GM11168 (cell line): ENCODE measurements around the gene ANKHD1.

Experiments
- in situ Hi-C: fragments of 300-500 bp; cut with MboI; formaldehyde crosslinking; loops from one replicate; pipeline ENCODE4 v1.12.0; 2022; ENCODE audit warnings: low sequenced_read_pairs; ENCODE audit not compliant: unreplicated experiment

The ANKHD1 gene

DNA sequence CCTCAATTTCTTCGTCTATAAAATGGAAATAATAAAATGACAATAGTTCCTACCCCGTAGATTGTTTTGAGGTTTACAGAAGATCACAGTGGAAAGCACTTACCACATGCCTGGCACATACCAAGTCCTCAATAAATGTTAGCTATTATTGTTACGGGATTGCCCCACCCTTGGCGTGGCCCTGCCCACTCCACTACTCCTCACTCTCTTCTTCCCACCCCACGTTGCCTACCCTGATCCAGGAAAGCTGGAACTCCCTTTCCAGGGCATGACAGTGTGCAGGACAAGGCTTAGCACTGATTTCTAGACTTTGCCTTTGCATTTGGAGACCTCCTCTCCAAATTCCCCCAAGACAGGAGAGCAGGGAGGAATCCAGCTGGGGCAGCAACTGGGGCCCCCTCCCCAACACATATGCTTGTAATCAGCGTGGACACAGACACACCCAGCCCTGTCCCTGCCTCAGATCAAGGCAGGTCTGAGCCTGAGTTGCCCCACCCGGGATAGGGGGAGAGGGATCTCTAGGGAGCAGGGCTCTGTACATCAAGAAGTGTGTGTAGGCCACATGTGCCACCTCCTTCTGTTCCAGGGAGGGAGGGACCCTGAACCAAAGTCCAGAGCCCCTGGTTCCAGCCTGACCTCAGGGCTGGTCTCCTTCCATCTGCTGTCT, 34.9 kb upstream of the ANKHD1 start:
- in situ Hi-C loops: loop anchor here (10.0 kb wide), 1 partner anchor 348 kb away; no protein-coding TSS in a partner anchor

DNA sequence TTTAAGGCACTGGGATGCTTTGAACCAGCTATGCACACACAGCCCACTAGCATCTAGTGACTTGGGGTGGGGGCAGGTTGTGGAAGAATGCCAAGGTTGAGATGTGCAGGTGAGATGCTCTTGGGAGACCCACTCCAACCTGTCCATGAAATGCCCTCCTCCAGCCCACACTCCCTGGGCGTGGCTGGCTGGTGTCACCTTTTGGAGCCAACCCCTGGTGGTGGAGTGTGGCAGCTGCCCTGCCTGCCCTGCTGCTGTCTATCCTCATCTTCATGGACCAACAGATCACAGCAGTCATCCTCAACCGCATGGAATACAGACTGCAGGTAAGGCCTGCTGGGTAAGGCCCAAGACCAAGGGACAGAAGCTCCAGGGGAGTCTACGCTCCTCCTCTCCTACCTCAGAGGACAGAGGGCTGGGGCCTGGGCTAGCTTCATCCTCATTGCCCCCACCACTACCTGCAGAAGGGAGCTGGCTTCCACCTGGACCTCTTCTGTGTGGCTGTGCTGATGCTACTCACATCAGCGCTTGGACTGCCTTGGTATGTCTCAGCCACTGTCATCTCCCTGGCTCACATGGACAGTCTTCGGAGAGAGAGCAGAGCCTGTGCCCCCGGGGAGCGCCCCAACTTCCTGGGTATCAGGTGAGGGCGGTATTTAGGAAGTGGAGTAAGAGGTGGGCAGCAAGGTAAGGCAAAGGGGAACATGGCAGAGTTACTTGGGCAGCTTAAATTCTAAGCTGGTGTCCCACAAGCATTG, 34.2 kb upstream of the ANKHD1 start:
- in situ Hi-C loops: loop anchor here (10.0 kb wide), 1 partner anchor 347 kb away; no protein-coding TSS in a partner anchor

GRCh38 chr5:140371356-140372151, 30.1 kb upstream of the ANKHD1 start:
- in situ Hi-C loops: no loop called here

GRCh38 chr5:140372971-140373487, 28.6 kb upstream of the ANKHD1 start:
- in situ Hi-C loops: no loop called here

DNA sequence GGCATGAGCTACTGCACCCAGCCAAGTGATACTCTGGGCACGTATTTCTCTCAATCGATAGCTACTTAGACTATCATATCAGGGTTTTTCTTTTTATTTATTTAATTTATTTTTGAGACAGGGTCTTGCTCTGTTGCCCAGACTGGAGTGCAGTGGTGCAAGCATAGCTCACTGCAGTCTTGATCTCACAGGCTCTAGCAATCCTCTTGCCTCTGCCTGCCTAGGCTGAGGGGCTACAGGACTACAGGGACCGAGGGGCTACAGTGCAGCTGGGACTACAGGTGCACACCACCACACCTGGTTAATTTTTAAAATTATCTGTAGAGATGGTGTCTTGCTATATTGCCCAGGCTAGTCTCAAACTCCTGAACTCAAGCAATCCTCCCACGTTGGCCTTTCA, 20.3 kb upstream of the ANKHD1 start:
- in situ Hi-C loops: no loop called here

GRCh38 chr5:140381972-140382371, 19.7 kb upstream of the ANKHD1 start:
- in situ Hi-C loops: no loop called here

DNA sequence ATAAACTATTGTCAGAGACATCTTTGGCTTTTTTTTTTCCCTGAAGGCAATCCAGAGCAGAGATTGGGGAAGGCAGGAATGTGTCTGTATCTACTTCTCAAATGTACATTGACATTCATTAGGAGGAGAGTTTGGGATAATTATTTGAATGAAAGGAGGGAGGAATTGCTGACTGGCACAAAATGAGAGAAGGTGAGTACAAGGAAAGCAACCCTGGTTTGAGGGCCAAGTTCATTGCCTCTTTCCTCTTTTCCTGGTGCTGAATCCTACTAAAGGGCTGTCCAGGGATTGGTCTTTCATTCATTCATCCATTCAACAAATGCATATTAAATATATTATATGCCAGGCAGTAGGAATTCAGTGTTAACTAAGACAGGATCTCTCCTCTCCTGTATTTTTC, 18.8 kb upstream of the ANKHD1 start:
- in situ Hi-C loops: no loop called here

DNA sequence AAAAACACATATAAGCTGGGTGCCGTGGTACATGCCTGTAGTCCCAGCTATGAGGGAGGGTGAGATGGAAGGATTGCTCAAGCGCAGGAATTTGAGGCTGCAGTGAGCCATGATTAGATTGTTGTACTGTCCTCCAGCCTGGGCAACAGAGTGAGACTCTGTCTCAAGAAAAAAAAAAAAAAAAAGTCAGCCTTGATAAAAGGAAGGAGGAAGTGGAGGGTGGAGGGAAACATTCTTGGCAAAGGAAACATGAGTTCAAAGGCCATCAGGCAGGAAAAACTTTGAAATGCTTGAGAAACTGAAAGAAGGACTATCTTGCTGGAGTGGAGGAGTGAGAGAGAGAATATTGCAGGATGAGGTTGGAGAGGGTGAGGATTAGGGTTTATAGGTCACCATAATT, 18.3 kb upstream of the ANKHD1 start:
- in situ Hi-C loops: no loop called here

GRCh38 chr5:140388052-140388451, 13.6 kb upstream of the ANKHD1 start:
- in situ Hi-C loops: no loop called here

DNA sequence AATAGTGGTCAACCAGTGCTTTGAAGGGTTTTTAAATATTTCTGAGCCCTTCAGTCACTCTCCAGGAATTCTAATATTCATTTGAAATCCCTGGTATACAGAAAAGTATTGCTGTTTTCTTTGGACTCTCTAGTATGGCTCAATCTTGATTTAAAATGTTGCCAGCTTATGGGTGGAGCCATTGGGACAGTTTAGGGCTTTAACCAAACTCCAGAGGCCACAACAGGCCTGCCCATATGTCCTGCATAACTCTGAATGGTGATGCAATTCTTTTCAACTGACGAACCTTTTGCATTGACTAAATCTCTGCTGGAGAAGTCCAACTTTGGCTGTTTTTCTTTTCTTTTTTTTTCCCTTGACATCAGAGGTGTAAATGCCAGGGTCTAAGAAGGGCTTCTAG, 10.3 kb upstream of the ANKHD1 start:
- in situ Hi-C loops: no loop called here

GRCh38 chr5:140391732-140392131, 9.9 kb upstream of the ANKHD1 start:
- in situ Hi-C loops: no loop called here

GRCh38 chr5:140393738-140394137, 7.9 kb upstream of the ANKHD1 start:
- in situ Hi-C loops: no loop called here

DNA sequence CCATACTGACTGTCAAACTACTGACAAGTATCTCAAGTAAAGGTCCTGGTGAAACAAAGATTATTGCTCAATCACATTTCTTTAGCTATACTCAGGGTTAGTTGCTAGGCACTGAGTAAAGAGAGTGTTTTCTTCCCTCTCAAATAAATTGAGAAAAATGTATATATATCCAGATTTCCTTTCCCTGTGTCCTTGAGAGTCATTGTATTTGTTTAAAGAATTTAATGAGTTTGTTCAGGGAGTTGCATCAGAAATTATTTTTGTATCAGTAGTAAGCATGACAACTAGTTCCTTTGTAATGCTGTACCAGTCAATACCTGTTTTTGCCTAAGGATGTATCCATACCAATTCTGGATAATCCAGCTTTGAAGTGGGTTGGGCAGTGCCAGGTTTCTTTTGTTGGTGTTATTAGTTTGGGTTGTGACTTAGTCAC, 3.2 kb upstream of the ANKHD1 start:
- in situ Hi-C loops: no loop called here

DNA sequence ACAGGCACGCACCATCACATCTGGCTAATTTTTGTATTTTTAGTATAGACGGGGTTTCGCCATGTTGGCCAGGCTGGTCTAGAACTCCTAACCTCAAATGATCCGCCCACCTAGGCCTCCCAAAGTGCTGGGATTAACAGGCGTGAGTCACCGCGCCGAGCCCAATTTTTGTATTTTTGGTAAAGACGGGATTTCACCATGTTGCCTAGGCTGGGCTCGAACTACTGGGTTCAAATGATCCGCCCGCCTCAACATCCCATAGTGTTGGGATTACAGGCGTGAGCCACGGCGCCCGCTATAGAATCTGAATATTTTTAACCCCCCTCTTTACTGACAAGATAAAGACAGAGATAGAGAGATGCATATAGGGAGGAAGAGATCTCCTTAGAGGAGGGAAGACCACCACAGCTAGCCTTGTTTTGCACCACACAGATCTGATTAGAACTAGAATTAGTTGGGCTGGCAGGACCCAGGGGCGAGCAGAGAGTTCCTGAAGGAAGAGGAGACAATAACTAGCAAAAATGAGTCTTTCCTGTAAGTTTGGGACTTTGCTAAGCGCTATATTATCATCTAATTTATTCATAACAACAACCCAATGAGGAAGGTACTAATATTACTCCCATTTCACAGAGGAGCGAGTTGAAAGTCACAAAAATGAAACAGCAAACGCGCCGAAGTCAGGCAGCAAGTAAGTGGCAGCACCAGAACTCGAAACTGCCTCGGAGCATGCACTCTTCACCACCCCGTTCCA, 1.5 kb upstream of the ANKHD1 start:
- in situ Hi-C loops: no loop called here

DNA sequence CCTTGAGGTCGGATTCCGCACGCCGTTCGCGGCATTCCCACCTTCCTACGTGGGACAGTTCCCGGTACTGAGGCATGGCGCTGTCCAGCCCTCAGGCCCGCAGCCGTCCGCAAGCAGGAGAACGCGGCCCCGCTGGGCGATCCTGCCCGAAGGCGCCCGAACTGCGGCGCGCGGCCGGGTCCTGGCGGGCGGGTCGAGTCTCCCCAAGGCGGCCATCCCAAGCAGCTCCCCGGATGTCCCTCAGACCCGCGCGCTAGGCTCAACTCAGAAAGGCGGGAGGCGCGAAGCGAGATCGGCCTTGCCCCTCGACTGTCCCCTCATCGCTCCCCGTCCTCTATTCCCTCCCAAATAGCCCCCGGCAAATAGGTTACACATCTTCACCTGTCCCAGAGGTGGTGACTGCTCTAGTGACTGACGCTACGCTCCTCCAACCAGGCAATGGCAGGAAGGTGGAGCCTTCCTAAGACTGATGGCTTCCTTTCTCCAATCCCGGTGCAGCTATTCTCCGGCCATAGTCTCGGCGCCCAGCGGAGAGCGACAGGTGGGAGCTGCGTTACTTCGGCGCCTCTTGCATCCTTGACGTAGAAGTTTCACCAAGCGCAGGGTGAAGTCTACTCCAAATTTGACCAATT, 787 bp upstream of the ANKHD1 start:
- in situ Hi-C loops: no loop called here

DNA sequence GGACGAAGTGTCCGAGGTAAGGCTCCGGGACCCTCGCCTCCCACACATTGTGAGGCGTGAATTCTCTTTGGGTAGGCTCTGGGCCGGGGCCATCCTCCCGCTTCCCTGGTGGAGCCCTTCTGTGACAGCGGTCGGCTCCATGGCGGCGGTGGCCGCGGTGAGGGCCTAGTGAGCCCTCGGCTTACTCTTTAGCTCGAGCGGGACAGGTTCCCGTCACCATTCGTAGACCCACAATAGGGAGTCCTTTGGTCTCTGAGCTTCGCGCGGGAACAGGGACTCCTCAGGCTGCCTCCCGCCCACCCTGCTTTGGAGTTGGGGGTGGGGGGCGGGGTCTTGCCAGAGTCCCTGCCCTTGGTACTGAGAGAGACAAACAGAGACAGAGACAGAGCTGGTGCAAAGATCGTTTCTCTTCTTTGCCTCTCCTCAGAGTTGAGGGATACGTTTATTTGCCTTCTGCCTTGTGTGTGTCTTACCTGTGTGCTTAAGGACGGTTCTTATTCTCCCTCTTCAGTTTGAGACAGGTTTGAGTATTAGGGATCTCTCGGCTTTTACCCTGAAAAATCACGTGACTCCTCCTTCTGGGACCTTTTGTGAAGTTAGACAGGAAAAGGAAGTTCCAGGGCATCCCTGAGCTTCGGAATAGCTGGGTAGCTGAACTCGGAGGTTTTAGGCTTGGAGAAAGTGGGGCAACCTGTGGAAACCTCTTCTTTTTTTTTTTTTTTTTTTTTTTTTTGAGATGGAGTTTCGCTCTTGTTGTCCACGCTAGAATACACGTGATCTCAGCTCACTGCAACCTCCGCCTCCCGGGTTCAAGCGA, 833 bp downstream of the ANKHD1 start:
- in situ Hi-C loops: no loop called here

DNA sequence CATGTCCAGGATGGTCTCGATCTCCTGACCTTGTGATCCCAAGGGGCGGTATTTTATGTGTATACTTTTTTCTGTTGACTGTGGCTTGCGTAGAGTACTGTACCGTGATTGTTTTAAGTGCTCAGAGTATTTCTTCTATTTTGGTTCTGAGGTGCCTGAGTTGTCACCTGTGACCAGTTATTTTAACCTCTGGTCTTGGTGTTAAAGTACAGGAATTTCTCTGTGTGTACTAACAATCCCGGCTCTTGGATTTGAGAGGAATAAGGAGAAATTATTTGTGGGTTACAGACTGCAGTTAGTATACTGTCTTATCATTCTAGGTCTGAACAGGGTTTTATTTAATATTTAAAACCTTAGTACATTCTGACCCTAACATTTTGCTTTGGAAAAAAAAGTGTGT, 2.0 kb downstream of the ANKHD1 start:
- in situ Hi-C loops: no loop called here

GRCh38 chr5:140408750-140409241, 7.2 kb downstream of the ANKHD1 start:
- in situ Hi-C loops: no loop called here

DNA sequence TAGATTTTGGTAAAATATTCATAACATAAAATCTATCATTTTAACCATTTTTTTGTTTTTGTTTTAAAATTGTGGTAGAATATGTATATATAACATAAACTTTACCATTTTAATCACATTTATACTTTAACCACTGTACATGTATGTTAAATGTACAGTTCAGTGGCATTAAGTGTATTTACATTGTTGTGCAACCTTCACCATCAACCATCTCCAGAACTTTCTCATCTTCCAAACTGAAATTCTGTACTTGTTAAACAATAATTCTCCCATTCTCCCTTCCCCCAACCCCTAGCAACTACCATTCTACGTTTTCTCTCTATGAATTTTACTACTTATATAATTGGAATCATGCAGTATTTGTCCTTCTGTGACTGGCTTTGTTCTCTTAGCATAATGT, 11.6 kb downstream of the ANKHD1 start:
- in situ Hi-C loops: no loop called here
